Measurements from ENCODE around the gene CDRT4. TPM values are rescaled to one million over a fixed set of nuclear protein-coding genes. Genes with fewer than 3 reads are reported as not detected.

CDRT4 gene
- total RNA-seq, 4 donors from 2014 or later: 1.8 to 8.7 (median 7.0) TPM

GRCh38 chr17:15510361-15510760 is 42.9 kb upstream of the CDRT4 start:
- TF ChIP-seq CTCF (IDR thresholded peaks at IDR 0.05; ENCODE audit: low read depth): no peak

GRCh38 chr17:15509095-15509494 is 41.7 kb upstream of the CDRT4 start:
- TF ChIP-seq CTCF (IDR thresholded peaks at IDR 0.05; ENCODE audit: low read depth): no peak

DNA sequence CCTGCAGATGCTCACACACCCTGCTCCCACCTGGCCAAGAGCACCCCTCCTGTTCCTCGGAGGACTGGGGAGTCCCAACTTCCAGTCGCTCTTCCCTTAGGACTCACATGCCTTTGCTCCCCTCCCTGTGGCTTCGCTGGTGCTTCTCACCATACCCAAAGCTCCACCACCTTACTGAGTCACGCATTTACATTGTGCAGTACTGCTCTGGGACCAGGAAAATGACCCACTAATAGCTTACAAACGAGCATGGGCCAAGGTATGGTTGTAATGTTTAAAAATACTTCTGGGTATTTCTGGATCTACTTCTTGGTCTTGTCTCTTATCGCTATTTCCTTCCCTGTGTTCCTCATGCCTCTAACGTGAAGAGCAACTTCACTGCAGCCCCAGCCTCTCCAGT is 41.0 kb upstream of the CDRT4 start:
- TF ChIP-seq CTCF (IDR thresholded peaks at IDR 0.05; ENCODE audit: low read depth): no peak

DNA sequence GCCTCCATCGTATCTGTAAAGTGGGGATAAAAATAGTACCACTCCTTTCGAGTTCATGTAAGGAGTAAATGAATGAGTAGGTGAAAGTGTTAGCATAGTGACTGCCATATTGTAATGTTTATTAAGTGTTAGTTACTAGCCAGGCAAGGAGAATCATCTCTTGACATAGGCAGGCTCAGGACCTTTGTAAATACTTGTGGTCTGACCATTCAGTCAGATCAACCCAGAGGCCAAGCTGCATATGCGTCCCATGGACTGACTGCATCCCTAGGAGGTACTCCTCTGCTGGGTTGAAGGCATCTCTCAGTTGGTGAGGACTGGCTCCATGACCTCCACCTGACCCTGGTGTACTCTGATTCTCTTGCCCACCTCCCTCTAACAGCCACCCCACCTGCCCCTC is 40.5 kb upstream of the CDRT4 start:
- no peak for TF ChIP-seq CTCF (IDR thresholded peaks at IDR 0.05; ENCODE audit: low read depth)

DNA sequence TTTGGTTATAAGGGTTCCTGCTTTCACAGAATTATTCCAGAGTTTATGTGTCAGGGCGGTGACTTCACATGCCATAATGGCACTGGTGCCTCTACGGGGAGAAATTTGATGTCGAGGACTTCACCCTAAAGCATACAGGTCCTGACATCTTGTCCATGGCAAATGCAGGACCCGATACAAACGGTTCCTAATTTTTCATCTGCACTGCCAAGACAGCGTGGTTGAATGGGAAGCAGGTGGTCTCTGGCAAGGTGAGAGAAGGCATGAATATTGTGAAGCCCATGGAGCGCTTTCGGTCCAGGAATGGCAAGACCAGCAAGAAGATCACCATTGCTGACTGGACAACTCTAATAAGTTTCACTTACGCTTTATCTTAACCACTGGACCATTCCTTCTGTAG is 39.6 kb upstream of the CDRT4 start:
- TF ChIP-seq CTCF (IDR thresholded peaks at IDR 0.05; ENCODE audit: low read depth): no peak

DNA sequence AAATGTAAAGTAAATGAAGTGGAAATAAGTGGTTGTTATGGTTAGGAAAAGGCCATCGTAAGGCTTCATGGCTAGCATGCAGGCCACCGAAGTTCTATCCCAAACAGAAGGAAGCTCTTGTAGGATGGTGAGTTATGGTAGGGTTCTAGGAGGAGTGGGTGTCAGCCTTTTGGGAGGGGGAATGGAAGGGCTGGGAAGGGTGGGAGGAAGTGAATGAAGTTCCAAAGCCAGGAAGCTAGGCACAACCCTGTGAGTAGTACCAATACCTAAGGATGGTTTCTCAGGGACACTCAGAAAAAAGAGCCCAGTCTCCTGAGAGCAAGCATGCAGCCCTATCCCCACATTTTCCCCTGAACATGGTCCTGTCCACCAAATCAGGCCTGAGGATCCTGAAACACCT is 36.3 kb upstream of the CDRT4 start:
- no peak for TF ChIP-seq CTCF (IDR thresholded peaks at IDR 0.05; ENCODE audit: low read depth)

DNA sequence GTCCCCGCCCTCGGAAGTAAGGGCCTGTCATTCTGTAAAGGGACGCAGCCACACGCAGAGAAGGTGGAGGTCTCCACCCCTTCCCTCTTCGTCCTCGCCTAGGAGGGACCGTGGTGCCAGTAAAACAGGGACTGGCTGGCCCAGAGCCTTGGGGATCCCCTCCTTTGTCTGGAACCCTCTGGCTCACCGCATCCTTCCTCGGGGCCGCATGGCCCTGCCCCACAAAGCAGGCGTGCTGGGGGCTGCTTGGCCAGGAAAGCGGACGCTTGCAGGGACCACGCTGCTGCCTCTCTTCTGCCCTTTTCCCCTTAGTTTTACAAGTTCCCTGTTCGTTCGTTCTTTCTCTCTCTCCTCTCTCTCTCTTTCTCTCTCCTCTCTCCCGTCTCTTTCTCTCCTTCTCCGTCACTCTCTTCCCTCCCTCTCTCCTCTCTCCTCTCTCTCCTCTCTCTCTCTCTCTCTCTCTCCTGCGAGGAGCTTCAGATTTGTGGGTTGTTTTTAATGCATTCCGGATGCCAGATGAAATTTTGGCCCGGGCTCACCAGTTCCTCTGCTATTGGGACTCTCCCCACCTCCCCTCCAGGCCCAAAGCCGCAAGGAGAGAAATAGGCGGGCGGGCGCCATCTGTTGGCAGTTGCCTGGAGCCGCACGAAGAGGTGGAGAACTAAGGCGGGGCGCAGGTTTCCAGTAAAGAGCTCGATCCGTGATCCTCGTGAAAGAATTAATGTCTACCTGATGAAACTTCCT is 35.1 kb upstream of the CDRT4 start:
- TF ChIP-seq CTCF (IDR thresholded peaks at IDR 0.05; ENCODE audit: low read depth): no peak

Measured in subcutaneous adipose tissue (tissue), 4 donors.